Stimulated activated memory B cell treated with anti-CD40 and anti-IgM and Interleukin-4, amounts not matched to agents 10 μg/mL and 1 μg/mL and 100 μg/mL, for 72 hours (primary cell): ENCODE results near the gene PLCD1.

Experiments used
- ATAC-seq: fragments of 150-1000 bp; cut with Tn5 transposase; 2 replicates; pipeline ENCODE4 v1.10.0; 2021
- H3K27ac Mint-ChIP-seq: one replicate; pipeline ENCODE4 v1.8.0; 2022; ENCODE audit warnings: mild to moderate bottlenecking, mixed read lengths
- H3K27me3 Mint-ChIP-seq: one replicate; pipeline ENCODE4 v1.8.0; 2022; ENCODE audit warnings: mixed read lengths
- H3K36me3 Mint-ChIP-seq: one replicate; pipeline ENCODE4 v1.8.0; 2022; ENCODE audit warnings: mixed read lengths
- H3K4me1 Mint-ChIP-seq: one replicate; pipeline ENCODE4 v1.8.0; 2022; ENCODE audit warnings: mixed read lengths
- H3K4me3 Mint-ChIP-seq: one replicate; pipeline ENCODE4 v1.8.0; 2022; ENCODE audit warnings: mild to moderate bottlenecking, moderate library complexity, mixed read lengths
- H3K9me3 Mint-ChIP-seq: one replicate; pipeline ENCODE4 v1.8.0; 2022; ENCODE audit warnings: mixed read lengths

PLCD1 gene

GRCh38 chr3:37957539-37957936 lies 71.9 kb downstream of the PLCD1 start:
- H3K27me3 Mint-ChIP-seq = no peaks in the 10 kb centered on the region
- peaks cover 22% of the 10 kb centered on the region for H3K4me1 Mint-ChIP-seq
- ATAC-seq = no peak
- no peak overlapping the region for H3K27ac Mint-ChIP-seq
- H3K4me3 Mint-ChIP-seq = no peak overlapping the region
- no peaks in the 10 kb centered on the region for H3K9me3 Mint-ChIP-seq
- no peaks in the 10 kb centered on the region for H3K36me3 Mint-ChIP-seq
